Measurements from ENCODE around the gene AP2M1.
"Not testable (repeated sequence)": the region's sequence is repeated elsewhere in the genome, so short reads cannot be mapped to it uniquely, and the experiment has no call there.

AP2M1 gene

DNA sequence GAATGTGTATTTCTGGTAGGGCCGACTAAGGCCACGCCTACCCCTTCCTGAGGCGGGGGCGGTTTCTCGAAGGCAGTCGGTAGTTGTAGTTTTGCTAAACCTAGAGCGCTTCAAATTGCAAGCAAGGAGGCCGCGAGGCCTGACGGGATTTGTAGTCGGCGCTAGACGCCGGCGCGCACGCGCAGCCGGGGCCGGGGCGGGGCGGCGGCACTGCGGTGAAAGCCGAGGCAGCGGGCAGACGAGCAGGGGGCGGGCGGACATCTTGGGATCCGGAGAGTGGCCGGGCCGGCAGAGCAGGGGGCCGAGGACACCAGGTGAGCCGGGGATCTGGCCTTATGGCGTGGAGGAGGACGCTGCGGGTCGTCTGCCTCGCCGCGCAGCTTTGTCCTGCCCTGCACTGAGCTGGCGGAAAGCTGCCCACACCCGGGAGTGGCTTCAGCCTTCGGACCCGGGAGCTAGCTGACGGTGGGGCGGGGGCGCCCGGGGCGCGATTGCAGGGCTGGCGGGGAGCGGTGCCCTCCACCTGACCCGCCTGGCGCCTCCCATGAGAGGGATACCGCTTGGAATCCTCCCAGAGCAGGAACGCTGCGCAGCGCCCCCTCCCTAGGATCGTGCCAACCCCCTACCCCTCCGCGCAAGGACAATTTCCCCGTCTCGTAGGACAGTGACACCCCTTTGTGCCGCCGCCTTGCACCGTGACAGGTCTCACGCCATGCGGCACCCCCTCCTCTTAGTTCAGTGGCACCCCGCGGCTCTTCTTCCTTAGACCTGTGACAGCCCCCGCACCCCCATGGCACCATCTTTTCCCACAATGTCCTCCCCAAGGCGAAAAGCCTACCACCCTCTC, at the start of gene AP2M1:
TSS of gene AP2M1 (plus strand) at position 210 of the 847 bp plus-strand sequence. CDS start 2,139 bp downstream, outside the sequence.
- DNase-seq (ENCODE audit: low spot score), result peak; percentile 97

DNA sequence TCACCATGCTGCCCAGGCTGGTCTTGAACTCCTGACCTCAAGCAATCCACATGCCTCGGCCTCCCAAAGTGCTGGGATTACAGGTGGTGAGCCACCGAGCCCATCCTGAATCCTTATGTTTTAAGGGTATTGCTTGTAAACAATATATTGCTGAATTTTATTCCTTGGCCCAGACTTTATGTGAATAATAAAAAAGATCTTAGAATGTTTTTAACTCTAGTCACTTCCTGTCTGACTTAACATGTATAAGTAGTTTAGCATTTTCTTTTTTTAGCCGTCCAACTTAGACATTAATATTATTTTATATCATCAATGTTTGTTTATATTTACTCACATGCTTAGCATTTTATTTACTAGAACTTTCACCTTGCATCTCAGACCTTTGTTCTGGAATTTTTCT, 48.6 kb upstream of the AP2M1 start:
- DNase-seq (ENCODE audit: low spot score), result no peak

DNA sequence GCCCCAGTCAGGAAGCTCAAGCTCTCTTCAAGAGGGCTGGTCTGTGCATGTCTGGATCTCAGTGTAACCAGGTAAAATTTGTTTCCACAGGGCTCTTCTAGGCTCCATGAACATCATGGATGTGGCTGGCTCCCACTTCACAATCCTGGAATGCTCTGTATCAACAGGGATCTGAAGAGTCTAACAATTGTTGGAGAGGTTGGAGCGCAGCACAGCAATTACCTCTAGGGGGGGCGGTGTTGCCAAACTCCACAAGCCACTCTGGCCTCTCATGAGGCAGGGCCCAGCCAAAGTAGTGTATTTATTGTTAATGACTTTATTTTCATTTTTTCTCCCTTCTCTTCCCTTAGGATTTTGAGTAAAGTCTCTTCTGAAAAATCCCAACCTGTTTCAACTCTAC, 45.6 kb upstream of the AP2M1 start:
- DNase-seq (ENCODE audit: low spot score), result peak; percentile 65

DNA sequence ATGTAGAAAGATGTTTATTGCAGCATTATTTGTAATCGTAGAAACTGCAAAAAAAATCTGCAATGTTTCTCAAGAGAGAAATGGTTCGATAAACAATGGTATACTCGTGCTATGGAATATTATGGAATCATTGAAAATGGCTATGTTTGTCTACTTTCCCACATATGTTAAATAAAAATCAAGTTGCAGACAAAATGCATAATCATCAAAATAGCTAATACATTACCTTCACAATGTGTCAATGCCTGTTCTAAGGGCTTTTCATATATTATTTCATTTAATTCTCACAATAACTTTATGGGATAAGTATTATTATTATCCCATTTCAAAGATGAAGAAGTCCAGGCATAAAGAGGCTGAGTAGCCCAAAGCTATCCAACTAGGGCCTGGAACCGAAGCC, 41.7 kb upstream of the AP2M1 start:
- DNase-seq (ENCODE audit: low spot score), result no peak

DNA sequence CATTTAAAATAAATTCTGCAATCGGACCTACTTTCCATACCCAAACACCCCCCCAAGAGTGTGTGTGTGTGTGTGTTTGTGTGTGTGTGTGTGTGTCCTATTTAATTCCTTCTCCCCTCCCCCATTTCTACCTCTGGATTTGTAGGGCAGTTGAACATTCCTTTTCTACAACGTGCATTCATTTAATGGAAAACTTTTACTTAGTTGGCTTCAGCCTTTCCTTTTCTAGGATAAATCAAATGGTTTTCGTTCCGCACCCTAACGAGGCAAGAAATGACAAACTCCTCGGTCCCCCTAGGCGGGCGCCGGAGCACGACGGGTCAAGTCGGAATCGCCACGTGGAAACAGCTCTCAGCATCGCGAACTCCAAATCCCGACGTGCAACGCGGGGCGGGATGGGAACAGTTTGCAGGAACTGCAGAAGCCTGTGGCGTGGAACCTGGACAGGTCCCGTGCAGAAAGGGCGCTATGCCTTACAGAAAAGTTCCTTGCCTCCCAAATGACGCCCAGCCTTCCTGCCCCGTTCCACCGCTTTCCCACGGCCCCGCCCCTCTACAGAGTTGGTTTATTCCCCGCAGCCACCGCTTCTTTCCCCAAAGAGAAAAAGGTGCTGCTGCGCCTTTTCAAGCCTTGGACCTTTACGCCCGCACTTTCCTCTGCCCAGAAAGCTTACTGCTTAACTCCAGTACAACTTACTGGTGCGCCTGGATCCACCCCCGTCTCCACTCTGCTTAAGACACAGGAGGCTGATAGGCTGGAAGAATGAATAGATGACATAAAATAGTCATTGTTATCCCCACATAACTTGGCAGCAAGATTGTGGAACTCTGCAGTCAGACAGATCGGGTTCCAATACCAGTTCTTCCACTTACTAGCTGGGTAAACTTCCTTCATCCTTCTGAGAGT, 40.6 kb upstream of the AP2M1 start:
- DNase-seq (ENCODE audit: low spot score), result peak; percentile 70

DNA sequence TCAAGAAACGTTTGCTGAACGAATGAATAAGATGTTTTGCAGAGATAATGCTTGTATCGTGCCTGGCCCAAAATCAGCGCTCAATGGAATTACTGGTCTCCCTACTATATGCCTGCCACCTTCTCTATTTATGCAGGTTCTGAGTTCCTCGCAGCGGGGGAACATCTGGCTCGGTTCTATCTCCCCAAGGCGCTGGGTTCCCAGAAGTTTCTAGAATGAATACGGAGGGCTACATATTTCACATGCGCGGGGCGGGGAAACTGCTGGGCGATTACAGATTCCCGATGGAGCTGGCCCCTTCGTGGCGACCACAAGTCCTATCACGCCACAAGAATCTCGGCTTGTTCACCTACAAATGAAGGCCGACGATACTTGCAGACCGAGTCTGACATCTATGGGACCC, 39.9 kb upstream of the AP2M1 start:
- DNase-seq (ENCODE audit: low spot score), result no peak

DNA sequence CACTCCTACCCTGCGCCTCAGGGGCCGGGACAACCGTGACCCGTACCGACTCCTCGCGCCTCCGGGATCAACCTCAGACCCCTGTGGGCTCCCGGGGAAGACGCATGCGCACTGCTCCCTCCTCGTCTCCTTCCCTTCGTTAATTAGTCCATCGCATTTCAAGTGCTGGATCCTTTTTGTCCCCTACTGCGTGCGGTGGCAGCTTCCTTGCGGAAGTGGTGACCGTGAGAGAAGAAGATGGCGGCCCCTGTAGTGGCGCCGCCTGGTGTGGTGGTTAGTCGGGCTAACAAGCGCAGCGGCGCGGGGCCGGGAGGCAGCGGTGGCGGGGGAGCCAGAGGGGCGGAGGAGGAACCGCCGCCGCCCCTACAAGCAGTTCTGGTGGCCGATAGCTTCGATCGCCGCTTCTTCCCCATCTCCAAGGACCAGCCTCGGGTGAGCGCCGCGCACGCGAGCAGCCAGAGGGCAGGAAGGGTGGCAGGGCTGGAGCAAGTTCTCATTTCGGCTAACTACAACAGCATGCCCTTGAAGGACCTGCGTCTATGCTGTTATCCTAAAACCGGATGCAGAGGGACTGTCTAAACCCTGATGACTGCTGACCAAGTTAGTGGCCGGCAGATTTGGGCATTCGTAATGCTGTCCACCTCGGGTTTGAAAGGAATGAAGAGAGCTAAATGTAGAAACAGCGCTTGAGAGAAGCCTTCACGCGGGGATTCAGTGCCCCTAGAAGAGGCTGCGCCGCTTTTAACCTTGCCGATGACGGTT, 39.3 kb upstream of the AP2M1 start, which contains the start of gene EIF2B5:
TSS of gene EIF2B5 (plus strand) at position 210 of the 762 bp plus-strand sequence. CDS start at position 238, 28 bp downstream.
- DNase-seq (ENCODE audit: low spot score), result peak; percentile 96

DNA sequence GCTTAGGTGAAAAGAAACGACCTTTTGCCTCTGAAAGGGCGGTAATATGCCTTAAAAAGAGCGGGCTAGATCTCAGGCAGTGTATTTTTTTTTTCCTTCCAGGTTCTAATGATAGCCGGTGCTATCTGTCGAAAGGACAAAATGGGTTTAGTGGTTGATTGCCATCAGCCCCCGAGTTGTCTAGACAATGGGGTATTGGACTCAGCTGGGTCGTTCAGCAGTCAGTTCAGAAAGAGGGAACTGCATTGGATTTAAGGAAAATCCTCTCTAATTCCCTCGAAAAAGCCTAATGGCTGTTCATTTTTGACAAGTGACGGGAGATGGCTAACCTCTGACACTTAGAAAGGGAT, 38.8 kb upstream of the AP2M1 start:
- DNase-seq (ENCODE audit: low spot score), result no peak

DNA sequence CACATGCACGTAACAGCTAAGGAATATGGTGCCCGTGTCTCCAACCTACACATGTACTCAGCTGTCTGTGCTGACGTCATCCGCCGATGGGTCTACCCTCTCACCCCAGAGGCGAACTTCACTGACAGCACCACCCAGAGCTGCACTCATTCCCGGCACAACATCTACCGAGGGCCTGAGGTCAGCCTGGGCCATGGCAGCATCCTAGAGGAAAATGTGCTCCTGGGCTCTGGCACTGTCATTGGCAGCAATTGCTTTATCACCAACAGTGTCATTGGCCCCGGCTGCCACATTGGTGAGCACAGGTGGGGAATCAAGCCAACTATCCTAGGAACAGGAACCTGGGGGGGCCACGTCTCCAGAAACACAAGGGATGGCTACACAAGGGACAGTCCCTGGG, 34.2 kb upstream of the AP2M1 start:
- DNase-seq (ENCODE audit: low spot score), result no peak

DNA sequence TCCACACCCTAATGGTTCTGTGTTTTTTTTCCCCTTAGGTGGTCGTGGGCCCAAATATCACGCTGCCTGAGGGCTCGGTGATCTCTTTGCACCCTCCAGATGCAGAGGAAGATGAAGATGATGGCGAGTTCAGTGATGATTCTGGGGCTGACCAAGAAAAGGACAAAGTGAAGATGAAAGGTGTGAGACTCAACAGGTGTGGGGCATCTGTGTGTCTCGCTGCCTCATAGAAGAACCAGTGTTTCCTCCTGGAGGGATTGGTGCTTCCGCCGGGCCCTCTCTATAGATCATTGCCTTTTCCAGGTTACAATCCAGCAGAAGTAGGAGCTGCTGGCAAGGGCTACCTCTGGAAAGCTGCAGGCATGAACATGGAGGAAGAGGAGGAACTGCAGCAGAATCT, 32.5 kb upstream of the AP2M1 start:
- DNase-seq (ENCODE audit: low spot score), result no peak

DNA sequence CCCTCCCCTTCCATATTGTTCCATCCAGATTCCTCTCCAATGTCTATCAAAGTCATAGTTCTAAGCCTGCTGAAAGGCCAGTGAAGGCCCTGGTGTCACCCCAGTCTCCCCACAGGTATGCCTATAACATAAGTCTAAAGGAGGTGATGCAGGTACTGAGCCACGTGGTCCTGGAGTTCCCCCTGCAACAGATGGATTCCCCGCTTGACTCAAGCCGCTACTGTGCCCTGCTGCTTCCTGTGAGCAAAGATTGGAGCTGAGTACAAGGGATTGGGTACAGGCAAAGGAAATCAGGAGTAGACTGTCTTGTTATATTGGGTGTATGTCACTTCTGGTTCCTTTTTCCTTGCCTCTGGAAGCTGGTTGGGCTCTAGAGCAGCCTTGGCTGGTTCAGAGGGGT, 31.3 kb upstream of the AP2M1 start:
- no peak for DNase-seq (ENCODE audit: low spot score)

DNA sequence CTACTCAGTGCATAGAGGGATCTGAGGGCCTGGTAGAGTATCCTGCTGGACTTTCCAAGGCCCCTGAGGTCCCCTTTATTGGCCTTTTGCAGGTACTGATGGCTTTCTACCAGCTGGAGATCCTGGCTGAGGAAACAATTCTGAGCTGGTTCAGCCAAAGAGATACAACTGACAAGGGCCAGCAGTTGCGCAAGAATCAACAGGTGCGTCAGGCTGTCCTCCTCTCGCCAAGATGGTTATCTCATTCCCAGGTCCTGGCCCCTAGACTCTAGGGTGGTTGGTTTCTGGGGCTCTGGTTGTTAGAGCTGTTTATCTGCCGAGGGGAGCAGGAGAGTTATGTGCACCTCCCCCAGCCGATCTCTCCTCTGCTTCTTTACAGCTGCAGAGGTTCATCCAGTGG, 30.1 kb upstream of the AP2M1 start:
- no peak for DNase-seq (ENCODE audit: low spot score)

DNA sequence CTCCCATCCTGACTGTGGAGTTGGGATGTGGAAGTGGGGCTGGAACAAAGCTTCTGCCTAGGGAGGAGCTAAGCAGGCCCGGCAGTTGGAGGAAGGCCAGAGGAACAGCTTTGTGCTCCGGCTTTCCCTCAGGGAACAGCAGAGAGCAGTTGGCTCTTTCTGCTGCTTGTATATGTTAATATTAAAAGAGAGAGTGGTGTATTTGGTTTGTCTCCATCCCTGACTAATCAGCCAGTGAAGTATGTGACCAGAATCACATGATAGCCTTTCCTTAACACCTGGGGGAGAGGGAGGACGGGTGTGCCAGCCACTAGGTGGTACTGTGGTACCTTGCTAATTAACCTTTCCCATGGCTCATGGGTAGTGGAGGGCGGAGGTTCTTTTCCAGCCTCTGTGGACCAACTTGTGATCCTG, 29.5 kb upstream of the AP2M1 start:
- DNase-seq (ENCODE audit: low spot score), result peak; percentile 47

DNA sequence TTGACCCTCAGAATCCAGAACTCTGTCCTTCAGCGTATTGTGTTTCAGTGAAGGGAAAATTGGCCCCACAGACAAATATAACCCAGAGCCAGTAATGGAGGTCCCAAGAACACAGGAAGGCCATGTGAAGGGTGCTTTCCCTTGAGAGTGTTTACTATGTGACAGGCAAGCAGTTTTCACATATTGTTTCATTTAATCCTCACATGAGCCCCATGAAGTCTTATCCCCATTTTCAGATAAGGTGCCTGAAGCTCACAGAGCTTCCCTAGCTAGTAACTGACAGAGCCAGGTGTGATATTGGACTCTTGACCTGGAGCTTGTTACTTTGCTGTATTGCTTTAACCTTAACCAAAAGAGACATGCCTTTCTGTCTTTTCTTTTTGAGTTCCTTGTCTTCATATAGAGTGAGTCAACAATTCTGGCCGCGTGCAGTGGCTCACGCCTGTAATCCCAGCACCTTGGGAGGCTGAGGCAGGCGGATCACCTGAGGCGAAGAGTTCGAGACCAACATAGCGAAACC, 28.8 kb upstream of the AP2M1 start:
- DNase-seq (ENCODE audit: low spot score), result no peak

DNA sequence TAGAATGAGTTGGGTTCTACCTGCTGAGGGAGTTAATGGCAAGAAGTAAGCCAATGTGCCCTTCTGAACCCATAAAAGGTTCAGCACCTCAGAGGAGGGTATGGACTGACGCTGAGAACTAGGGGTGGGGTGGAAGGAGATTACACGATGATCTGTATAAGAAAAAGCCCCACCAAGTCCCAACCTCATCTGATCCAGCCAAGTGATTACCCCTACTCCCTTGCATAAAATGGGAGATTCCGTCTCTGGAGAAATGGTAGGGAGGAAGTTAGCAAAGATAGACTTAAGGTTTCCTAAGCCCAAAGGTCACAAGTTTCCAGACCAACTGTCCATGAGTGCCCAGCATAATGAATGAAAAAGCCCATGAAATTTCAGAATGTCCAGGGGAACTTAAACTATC, 26.6 kb upstream of the AP2M1 start:
- DNase-seq (ENCODE audit: low spot score), result no peak

DNA sequence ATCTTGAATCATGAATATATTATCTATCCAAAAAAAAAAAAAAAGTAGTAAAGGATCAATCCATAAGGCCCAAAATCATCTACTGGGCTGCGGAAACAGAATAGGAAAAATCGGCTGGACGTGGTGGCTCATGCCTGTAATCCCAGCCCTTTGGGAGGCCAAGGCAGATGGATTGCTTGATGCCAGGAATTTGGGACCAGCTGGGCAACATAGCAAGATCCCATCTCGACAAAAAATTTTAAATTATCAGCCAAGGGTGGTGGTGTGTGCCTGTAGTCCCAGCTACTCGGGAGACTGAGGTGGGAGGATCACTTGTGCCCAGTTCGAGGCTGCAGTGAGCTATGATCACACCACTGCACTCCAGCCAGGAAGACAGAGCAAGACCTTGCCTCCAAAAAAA, 25.5 kb upstream of the AP2M1 start:
- DNase-seq (ENCODE audit: low spot score), result no peak

DNA sequence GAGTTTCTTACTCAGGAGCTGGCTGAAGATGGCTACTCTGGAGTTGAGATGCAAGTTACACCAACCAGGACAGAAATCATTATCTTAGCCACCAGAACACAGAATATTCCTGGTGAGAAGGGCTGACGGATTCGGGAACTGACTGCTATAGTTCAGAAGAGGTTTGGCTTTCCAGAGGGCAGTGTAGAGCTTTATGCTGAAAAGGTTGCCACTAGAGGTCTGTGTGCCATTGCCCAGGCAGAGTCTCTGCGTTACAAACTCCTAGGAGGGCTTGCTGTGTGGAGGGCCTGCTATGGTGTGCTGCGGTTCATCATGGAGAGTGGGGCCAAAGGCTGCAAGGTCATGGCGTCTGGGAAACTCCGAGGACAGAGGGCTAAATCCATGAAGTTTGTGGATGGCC, 24.9 kb upstream of the AP2M1 start:
- DNase-seq (ENCODE audit: low spot score), result not testable (repeated sequence)

DNA sequence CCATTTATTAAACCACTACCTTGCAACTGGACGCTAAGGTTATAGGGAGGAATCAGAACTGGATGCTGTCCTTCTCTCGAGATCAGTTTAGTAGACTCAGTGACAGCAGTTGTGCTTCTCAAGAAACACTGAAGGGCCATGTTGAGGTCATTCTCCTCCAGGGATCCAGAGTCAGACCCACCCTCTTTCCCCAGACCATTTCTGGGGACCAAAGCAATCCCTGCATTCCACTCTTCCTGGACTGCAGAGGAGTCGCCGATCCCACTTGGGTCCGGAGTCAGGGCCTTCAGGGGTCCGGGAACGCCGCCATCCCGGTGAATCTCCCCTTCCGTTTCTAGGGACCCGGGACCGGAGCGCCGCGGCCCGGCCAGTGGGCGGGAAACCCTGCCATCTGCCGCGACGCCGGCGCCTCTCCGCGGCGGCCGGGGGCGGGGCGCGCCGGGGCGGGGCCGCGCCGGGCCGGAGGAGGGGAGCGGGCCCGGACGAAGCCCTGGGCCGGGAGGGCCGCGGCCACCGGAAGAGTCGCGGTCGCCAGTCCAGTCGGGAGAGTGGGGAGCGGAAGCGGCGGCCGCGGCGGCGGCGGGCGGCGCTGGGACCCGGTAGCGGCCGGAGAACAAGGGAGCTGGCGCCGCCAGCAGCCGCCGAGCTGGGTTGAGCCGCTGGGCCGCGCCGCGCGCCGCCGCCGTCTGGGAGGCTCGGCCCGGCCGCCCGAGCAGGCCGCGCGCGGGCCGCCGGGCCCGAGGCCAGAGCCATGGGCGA, 19.6 kb upstream of the AP2M1 start, which contains the start of gene DVL3:
TSS of gene DVL3 (plus strand) at position 493 of the 759 bp plus-strand sequence. CDS start at position 752, 259 bp downstream.
- peak; percentile 85 for DNase-seq (ENCODE audit: low spot score)

DNA sequence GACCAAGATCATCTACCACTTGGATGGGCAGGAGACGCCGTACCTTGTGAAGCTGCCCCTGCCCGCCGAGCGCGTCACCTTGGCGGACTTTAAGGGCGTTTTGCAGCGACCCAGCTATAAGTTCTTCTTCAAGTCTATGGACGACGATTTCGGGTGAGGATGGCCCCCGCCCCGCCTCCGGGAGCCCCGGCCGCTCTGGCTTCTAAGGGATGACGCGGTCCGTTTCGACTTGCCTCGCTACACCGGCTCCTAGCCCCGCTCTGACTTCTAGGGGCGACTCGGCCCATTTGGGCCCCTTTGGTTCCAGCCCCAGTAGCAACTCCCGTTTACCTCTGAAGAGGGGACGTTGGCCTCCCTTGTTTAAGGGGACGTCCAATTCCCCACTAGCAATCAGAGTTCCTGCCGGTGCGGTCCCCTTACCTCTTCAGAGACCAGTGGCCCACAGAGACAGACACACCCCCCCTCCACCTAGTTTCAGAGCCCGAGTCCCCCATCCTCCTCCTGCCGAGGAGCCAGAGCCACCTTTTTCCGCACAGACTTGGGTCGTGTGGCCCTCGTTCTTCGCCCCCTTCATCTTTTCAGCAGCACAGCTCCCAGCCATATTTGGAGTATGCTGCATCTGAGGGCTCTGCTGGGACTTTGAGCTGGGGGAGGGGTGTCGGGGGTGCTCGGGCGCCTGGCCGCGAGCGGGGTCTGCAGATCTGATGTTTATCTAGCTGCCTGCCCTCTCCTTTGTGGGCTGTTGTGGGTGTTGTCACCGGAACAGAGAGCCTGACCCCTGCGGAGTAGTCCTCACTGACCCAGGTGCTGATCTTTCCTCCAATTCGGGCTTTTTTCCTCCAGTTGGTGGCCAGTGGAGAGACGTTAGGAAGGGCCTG, 18.8 kb upstream of the AP2M1 start:
- DNase-seq (ENCODE audit: low spot score), result peak; percentile 18

DNA sequence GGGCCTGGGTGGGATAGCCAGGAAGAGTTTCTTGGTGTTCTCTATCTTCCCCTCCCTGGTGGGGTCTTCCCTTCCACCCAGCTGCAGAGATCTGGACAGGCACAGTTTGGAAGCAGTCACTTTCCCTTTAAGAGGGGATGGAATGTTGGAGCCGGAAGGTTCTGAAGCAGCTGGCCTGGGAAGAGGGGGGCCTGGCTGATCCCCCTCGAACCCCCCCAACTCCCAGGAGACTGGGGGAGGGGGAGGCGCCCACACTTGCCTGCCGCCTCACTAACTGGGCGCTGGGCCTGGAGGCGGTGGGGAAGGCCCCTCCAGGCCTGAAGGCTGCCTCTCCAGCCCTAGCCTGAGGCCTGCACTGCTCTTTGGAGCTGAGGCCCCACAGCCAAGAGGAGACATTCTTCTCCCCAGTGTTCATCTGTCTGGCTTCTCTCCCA, 18.1 kb upstream of the AP2M1 start:
- DNase-seq (ENCODE audit: low spot score), result peak; percentile 71
